Cardiac septum (tissue), 1 donor: Measurements from ENCODE around the gene STARD13. TPM values are rescaled to one million over a fixed set of nuclear protein-coding genes. Genes with fewer than 3 reads are reported as not detected.

Source experiments
- DNase-seq: peaks from one replicate; pipeline ENCODE4 v3.0.0-alpha.2; 2020; ENCODE audit warnings: low spot score
- intact Hi-C: fragments of 100-400 bp; cut with DNase I; formaldehyde crosslinking; loops from one replicate; pipeline ENCODE4 v1.14.0; 2022
- total RNA-seq: library from RNA; stranded (reverse); fragmentation: NEBNext Ultra II Directional; extraction: Animal tissue kit (Norgen Biotek cat#: 25700); gene quantifications from one replicate; pipeline ENCODE4 v1.2.1, GENCODE V29; 2021
- donor health status: DM: no; HTN: no; CAD: no.

STARD13 gene
- total RNA-seq, 1 donor from 2014 or later = 26.9 TPM

DNA sequence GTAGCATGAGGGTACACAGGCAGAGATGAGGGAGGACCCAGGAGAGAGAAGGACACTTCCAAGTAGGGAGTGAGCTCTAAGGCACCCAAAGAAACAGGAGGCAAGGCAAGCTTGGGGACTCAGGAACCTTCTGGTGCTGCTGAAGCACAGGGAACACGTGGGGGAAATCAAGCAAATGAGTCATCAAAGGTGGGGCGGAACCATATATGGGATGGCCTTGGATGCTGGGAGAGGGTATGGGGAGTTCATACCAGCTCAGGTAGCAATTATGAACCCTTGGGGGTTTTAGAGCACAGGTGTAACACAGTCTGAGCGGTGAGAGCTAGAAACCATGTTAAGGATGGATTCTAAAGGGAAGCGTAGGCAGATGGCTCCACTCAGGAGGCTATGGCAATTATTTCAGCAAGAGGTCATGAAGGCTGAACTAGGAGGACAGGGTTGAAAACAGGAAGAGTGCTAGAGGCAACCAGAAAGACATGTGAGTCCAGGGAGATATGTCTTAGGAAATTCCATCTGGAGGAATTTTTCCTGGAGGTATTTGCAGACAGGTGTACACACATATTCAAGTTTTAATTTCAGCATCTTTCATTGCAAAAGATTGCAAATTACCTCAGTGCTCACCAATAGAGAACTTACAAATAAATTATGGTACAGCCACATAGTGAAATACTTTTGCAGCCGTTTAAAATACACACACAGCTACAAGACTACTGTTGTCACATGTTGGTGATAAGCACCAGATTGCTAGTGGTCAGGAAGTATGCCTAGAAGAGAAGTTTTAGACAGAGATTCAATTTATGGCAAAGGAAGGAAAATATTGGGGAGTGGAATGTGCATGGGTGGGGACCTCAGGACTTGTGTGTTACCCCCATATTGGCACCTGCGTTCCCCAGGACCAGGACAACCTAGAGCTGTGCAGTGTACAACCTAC is 77.0 kb downstream of the STARD13 start:
- DNase-seq = no peak
- intact Hi-C loops = no loop called here

DNA sequence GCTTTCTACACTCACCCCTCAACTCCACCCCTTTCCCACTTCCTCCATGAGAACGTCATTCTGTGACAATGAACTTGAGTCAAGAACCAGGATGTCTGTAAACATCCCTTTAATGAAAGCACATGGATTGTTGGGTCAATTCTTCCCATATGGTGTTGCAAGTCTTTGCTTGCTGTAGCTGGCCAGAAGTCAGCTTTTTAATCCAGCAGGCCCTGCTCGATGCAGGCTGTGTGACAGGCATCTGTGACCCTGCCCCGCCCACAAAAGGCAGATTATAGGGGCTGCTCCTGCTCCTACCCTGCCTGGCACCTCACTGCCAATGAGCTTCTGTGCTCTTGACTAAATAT is 78.0 kb downstream of the STARD13 start:
- intact Hi-C loops = no loop called here
- no peak for DNase-seq

DNA sequence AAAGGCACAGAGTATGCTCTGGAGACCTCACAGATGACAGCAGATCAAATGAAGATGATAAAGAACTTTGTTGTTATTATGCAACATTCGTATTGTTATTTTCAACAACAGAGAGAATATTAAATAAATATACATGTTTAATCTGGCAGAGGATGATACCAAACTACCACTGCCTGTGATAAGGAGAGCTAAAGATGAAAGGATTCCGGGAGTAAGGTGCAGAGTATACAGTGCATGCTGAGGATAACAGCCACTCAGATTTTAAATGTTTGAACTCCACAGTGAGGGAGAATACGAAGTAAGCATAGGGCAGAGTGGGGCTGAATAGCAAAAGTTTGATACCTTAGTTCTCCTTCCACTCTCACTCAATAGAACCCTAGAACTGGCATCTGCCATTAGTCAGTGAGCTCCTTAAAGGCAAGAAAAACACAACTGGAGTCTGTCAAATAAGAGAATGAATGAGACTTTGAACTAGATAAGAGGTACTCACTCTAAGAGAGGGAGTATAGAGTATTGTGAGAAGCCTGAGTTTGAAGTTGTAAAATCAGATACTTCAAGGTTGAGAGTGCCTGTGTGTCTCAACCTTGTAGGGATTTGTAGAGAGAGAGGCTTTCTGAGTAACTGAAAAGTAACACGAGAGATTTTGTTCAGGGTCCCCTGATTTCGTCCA is 78.5 kb downstream of the STARD13 start:
- intact Hi-C loops = no loop called here
- DNase-seq = no peak

DNA sequence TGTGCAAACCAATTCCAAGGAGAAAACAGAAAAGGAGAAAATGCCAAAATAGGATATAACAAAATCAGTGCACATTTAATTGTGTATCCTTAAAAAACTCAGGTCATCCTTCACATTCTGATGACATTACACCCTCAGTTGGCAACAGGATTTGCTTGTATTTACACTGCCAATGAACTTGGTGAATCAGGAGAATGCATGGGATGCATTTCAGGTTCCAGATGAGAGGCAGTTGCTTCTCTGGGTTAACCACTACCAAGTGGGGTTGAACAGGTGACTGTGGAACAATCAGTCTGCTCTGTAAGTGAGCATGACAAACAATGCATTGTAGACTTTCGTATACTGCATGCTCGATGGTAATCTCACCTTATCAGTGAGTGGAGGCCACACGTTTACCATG is 79.1 kb downstream of the STARD13 start:
- DNase-seq = no peak
- intact Hi-C loops = no loop called here

DNA sequence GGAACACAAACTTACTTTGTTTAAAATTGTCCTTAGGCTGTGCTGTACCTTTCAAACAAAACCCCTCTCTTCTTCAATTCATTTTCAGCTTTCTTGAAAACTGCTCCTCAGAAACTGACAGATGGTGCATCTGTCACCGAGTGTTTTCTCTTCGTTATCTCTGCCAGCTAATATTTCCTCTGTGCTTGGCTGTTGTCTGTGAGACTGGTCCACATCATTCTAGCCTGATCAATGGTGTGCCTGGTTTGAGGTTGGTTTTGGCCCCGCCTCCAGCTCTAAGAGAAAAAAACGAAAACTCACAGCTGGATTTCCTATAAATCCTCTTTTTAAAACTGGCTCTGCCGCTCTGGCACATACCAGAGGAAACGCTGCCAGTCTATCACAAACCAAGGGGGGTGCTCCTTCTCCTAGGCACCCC is 79.7 kb downstream of the STARD13 start:
- no peak for DNase-seq
- intact Hi-C loops = no loop called here

DNA sequence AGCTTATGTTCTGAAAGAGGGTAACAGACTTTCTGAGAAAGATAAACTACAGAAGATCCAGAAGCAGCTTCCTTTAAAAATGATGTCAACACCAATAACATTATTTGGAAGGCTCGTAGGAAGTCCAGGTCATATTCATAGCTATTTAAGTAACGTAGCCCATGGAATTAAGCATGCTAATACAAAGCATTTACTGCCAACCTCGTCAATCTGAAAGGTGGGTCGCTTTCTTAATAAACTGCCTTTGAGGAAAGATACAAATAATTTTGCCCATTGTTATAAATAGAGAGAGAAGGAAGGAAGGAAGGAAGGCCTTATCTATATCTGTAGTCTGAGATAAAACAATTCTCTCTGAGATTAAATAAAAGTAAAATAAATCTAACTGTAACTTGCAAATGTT is 80.3 kb downstream of the STARD13 start:
- intact Hi-C loops = no loop called here
- no peak for DNase-seq

DNA sequence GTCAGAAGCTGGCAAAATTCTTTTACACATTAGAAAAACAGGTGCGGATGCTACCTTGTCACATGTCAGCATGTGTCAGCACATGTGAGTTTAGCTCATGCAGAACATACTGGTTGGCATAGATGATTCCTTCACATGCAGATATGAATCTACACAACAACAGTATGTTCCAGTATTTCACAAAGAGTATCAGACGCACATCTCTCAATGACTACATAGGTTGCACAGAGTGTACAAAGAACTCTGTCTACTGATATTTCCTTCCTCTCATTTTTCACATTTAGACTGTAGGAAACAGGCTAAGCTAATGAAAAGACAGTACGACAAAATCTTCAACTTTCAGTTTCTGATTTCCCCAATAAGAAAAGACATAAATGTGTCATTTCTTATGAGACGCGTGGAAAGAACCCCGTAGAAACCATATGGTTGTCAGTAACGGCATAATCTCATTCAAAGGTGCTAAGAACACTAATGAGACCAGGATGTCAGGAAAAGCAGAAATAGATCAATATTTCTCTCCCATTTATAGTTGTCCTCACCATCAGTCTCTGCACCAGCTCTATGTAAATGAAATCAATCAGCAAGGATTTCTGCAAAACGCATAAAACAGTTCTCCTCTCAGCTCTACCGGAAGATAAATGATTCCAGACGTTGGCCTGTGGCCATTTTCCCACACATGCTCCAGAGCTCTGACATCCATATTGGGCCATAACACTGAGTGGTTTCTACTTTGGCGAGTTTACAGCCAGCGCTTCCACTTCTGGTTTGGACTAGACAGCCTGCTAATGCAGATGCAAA is 81.2 kb downstream of the STARD13 start:
- DNase-seq = peak; percentile 84
- intact Hi-C loops = no loop called here

DNA sequence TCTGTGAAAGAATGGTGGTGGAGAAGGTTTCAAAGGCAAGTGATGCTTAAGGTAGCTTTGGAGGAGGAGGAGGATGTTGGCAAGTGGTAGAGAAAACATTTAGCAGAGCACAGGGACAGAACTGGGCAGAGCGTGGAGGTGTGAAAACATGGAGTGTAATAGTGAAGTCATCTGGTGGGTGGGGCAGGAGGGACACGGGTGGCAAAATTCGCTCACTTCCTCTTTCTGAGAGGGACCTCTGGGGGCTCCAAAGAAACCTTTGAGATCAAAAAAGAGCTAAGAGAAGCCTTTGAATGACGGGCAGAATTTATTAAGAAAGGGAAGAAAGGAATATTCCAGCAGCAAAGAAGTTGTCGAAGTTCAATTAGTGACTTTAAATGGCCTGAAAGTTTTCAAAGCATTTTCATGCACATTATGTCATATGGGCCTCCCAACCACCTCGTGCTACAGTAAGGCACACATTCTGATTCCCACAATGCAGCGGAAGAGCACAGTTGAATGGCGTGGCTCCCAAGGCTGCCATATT is 82.8 kb downstream of the STARD13 start:
- intact Hi-C loops = no loop called here
- DNase-seq = no peak

DNA sequence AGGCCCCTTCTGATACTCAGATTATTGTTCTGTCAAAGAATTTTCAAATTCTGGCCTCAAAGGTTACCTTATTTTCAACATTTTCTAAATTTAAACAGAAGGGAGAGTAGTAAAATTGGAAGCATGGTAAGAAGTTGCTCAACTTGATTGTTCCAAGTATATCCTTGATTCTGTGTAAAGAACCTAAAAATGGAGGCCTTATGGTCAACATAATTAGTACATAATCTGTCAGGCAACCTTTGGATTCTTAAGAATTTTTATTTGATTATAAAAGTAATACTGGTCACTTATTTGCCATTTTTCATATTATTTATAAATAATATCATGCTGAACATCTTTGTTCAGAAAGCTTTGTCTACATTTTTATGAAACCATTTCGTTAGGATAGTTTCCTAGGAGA is 83.9 kb downstream of the STARD13 start:
- intact Hi-C loops = no loop called here

DNA sequence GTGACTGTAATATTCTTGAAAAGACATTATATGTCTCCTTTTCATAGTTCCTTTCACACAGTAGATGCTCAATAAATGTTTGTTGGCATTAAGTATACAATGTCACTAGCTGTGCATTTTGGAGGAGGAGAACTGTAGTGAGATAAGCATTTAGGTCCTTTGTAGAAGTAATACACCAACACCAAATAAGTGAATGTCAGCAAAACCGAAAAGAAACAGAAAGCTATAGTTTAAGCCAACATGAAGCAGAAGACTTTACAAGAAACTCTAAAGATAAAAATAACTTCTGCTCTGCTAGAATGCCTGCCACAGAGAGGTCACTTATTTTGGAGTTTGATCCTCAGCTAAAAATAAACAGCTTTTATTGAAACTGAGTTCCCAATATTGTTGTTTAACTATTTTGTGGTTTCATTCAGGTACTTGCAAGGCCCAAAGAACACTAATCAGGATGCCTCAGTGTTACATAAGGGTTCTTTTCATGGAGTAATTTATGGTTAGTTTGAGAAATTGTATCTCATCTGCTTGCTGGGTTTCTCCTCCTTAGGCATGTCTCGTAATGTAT is 86.2 kb downstream of the STARD13 start:
- DNase-seq = no peak
- intact Hi-C loops = loop anchor here (5.0 kb wide), 1 partner anchor 47 kb away; no protein-coding TSS in a partner anchor

More for the DNA sequence above, 83.9 kb downstream of the STARD13 start:
- no peak for DNase-seq

DNA sequence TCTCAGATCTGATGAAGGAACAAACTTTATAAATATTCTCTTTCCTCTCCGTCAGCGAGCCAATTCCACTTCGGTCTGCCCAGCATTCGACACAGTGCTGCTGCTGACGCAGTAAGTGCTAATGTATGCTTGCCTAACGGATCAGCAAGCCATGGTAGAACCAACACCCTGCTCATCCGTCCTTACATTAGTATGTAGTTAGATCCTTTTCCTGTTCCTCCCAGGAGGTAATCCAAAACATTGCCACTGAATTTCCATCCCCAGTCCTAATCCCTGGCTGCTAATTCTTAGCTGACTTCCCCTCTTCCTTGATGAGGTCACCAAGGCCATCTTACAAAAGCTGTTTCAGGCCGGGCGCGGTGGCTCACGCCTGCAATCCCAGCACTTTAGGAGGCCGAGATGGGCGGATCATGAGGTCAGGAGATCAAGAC is 88.0 kb downstream of the STARD13 start:
- intact Hi-C loops = loop anchor here (5.0 kb wide), 1 partner anchor 45 kb away; no protein-coding TSS in a partner anchor
- DNase-seq = no peak

DNA sequence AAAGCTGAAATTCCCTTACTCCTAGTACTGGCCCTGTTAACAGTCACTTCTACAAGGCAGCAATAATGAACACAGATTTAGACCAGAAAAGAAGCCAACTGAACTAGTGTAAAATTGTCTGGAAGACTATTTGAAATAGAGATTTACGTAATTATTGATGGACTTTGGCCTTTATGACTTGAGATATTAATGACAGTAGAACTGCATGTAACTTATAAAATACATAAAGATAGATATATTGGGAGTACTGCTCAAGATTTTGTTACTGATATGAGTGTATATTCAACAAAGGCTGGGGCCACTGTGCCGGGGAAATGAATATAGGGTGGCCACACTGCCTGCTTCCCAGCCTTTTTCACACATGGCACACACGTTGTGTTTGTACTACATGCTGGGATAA is 88.8 kb downstream of the STARD13 start:
- intact Hi-C loops = loop anchor here (5.0 kb wide), 1 partner anchor 44 kb away; no protein-coding TSS in a partner anchor
- DNase-seq = no peak

DNA sequence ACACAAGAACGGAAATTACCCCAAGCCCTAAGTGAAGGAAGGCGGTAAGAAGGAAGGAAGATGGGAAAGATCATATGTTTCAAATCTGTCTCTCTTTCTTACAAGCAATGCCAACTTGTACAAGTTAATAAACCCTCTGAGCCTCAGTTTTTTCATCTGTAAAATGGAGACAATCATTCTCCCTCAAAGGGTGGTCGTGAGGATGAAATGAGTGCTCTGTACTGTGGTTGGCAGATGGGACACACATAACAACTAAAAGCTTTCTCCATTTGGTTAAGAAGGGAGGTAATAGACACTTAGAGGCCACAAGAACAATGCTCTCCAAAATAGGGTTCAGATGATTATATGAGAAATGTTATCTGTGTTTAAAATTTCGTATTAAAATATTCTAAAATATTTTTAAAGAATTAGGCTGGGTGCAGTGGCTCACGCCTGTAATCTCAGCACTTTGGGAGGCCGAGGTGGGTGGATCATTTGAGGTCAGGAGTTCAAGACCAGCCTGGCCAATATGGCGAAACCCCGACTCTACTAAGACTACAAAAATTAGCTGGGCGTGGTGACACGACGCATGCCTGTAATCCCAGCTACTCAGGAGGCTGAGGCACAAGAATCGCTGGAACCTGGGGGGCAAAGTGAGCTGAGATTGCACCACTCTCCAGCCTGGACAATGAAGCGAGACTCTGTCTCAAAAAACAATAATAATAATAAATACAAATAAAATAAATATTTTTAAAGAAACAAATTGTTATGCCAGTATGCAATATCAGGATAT is 89.7 kb downstream of the STARD13 start:
- intact Hi-C loops = loop anchor here (5.0 kb wide), 1 partner anchor 44 kb away; no protein-coding TSS in a partner anchor
- DNase-seq = no peak

DNA sequence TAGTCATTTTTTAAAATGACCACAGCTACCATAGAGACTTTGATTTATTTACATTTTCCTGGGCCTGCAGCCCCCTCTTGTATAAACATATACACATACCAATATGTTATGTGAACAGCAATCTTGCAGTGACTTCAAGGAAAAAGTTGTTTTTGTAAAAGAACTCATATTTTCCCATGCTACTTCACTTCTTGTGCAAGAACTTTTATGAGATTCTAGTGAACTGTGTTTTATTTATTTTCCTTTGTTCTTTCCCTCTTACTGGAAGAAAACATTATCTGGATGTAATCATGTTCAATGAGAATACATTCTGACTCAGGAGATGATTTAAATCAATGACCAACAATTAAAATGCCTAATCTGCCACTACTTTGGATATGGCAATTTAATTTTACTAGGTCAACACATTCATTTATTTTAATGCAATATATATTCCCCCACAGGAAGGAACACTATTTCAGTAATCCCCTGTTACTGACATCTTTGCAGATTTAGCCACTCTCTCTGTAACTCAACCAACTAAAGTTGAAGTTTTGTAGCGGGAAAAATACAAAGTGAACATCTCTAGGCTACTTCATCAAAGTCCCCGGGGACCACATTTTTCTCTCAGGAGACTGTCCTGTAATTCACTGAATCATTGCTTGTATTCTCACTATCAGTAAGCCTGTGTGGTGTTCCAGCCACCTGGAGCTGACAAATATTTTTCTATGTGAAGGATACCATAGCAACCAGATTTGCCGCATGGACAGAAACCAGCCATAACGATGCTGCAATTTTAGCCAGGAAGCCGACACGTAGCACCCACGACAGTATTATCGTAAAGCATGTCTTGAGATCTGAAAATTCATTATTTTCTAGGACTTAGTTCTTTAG is 90.5 kb downstream of the STARD13 start:
- intact Hi-C loops = loop anchor here (5.0 kb wide), 1 partner anchor 43 kb away; no protein-coding TSS in a partner anchor

DNA sequence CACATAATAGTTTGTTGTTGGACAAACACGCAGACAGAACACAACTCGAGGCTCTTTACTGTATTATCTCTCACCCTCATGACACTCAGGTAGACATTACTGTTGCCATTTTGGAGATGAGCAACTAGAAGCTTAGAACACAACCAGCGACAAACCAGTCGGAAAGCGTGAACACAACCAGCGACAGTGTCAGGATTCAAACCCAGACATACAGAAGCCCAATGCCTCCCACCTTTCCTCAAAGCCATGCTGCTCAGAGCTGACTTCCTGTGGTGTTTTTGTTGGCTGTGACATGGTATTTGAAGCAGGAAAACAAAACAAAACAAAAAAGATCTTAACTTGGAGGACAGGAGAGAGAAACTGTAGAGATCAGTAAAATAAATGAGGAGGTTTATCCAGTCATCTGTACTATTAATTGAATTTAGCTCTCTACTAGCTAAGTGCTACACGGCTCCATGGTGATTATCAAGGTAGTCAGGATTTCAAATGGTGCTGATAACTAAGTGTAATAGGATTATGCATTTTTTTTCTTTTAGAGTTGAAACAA is 92.1 kb downstream of the STARD13 start:
- DNase-seq = no peak
- intact Hi-C loops = no loop called here

More for the DNA sequence above, 90.5 kb downstream of the STARD13 start:
- DNase-seq = no peak

DNA sequence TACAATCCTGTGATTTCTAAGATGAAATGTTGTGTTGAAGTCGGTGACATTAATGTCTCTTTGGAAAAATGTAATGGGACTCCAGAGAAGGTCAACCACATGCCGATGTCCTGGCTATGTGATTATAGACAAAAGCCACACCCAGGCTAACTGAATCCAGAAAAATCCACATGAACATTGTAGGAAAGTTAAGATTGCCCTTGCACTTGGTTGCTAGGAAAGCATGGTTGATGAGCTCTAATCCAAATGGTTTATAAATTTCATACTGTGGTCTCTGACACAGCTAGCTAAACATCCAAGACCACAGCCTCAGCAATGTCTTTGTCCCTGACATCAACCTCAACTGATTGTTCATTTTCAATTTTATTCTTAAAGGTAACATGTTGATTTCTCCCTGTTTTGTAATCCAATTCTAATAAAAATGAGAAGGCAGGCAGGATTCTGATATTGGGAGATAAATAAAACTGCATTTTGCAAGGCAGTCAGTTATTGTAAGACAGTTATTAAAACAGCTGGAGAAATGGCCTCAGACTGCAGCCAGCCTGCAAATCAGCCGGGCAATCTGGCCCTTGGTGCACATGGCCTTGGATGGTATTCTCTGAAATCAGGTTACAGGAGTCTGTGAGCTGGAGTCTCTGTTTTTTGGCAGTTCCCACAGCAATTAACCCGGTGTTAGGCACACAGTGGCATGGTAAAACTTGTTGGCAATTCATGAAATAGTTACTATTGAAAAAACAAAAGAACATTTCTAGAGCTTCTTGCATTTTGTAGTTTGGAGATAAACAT is 93.9 kb downstream of the STARD13 start:
- no peak for DNase-seq
- intact Hi-C loops = no loop called here

DNA sequence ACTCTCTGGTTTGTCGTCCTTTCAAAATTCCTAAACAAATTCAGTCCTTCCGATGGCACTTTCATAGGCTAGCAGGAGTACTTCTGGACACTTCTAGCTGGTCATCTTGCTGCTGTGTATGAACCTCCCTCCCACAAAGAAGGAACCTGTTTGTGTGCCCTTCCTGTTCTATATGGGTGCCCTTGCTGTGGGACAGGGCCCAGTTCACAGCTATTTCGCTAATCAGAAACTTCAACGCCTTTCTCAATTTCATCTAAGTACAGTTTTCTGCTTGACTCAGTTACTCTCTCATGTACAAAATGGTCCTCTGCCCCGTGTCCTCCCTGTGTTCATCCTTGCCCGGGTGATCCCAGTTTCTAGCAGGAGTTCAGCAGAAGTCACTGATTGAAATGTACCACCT is 96.1 kb downstream of the STARD13 start:
- intact Hi-C loops = no loop called here
- DNase-seq = no peak
